HepG2 (cell line): ENCODE results near the gene COG8.

ENCODE experiments used
- ATRX ChIP-seq: sonication (generic); formaldehyde crosslinking; IDR thresholded peaks from 2 replicates; pipeline ENCODE4 v1.4.0; 2020; ENCODE audit warnings: missing genetic modification reagents, borderline replicate concordance
- ELK4 ChIP-seq: sonication (generic); formaldehyde crosslinking; IDR thresholded peaks from 2 replicates; pipeline ENCODE4 v1.9.0; 2021; ENCODE audit warnings: missing genetic modification reagents, borderline replicate concordance
- MAZ ChIP-seq, 2 experiments: sonication (generic) in 1 of 2; formaldehyde crosslinking in 1 of 2; IDR thresholded peaks; 2 replicates each; pipeline versions ENCODE4 v1.5.0 to v1.6.1; 2012 to 2020; ENCODE audit warnings: low read depth in 2 of 2, mild to moderate bottlenecking in 2 of 2, borderline replicate concordance in 1 of 2, improper control_type of control experiment in 1 of 2, low read length in 1 of 2, missing genetic modification reagents in 1 of 2, moderate library complexity in 1 of 2
- MIER2 ChIP-seq: IDR thresholded peaks from 2 replicates; pipeline ENCODE4 v1.6.1; 2016; ENCODE audit warnings: missing biosample characterization, missing genetic modification reagents
- ZBTB7A ChIP-seq: sonication (generic); formaldehyde crosslinking; IDR thresholded peaks from 2 replicates; pipeline ENCODE4 v1.8.0; 2022; ENCODE audit warnings: mild to moderate bottlenecking, missing genetic modification reagents
- ZXDC ChIP-seq: sonication (generic); formaldehyde crosslinking; IDR thresholded peaks from 2 replicates; pipeline ENCODE4 v1.5.0; 2020; ENCODE audit warnings: mild to moderate bottlenecking, missing genetic modification reagents

DNA sequence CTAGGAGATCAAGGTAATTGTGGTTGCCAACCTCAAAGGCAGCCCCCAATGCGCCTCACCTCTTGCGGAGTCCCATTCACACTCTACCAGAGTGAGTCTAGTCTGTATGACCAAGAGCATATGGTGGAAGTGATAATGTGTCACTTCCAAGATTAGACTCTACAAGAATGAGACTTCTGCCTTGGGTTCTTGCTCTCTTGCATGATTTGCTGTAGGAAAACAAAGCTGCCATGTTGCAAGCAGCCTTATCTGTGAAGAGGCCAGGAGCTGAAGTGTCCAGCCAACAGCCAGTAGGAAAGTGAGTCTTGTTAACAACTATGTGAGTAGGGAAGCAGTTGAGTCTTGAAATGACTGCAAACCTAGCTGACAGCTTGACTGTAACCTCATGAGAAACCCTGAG lies 43.1 kb upstream of the COG8 start:
- no peak for TF ChIP-seq MIER2 (CRISPR knock-in tag)
- no peak for TF ChIP-seq ATRX (CRISPR knock-in tag)
- TF ChIP-seq ZXDC (CRISPR knock-in tag) = no peak
- TF ChIP-seq ZBTB7A (CRISPR knock-in tag) = no peak
- TF ChIP-seq MAZ (IDR thresholded peaks at IDR 0.05; ENCODE audit: borderline replicate concordance, low read depth, low read length) = no peak
- no peak for TF ChIP-seq MAZ (CRISPR knock-in tag; IDR thresholded peaks at IDR 0.05; ENCODE audit: low read depth)
- TF ChIP-seq ELK4 (CRISPR knock-in tag) = no peak
